Suprapubic skin (tissue), 4 donors: ENCODE measurements around the gene TRMT61A. TPM values are rescaled to one million over a fixed set of nuclear protein-coding genes. Genes with fewer than 3 reads are reported as not detected.

Experiments used
- DNase-seq, 2 donors: peaks; one replicate each; pipeline ENCODE4 v3.0.0-alpha.2; 2019; ENCODE audit warnings: low spot score in 2 of 2
- H3K27ac ChIP-seq: fragments of 200-600 bp; sonication (generic); one replicate; pipeline ENCODE4 v1.5.1; 2019
- H3K27me3 ChIP-seq: fragments of 200-600 bp; sonication (generic); one replicate; pipeline ENCODE4 v1.5.1; 2019
- H3K36me3 ChIP-seq: fragments of 200-600 bp; sonication (generic); one replicate; pipeline ENCODE4 v1.5.1; 2019
- H3K4me1 ChIP-seq: fragments of 200-600 bp; sonication (generic); one replicate; pipeline ENCODE4 v1.5.1; 2019
- H3K4me3 ChIP-seq: fragments of 200-600 bp; sonication (generic); one replicate; pipeline ENCODE4 v1.5.1; 2019; ENCODE audit warnings: mild to moderate bottlenecking
- H3K9me3 ChIP-seq: fragments of 200-600 bp; sonication (generic); one replicate; pipeline ENCODE4 v1.5.1; 2019
- EP300 ChIP-seq: sonication (generic); formaldehyde crosslinking; IDR thresholded peaks from one replicate; pipeline ENCODE4 v1.6.1; 2017; ENCODE audit warnings: antibody characterized with exemption
- POLR2A ChIP-seq, 2 donors: fragments of 450-650 bp; IDR thresholded peaks; one replicate each; pipeline ENCODE4 v1.6.1; 2017; ENCODE audit warnings: antibody characterized with exemption in 2 of 2, mild to moderate bottlenecking in 2 of 2, moderate library complexity in 2 of 2
- POLR2AphosphoS5 ChIP-seq, 3 donors: sonication (generic); formaldehyde crosslinking; IDR thresholded peaks; one replicate each; pipeline ENCODE4 v1.6.1; 2017; ENCODE audit warnings: antibody characterized with exemption in 3 of 3
- WGBS: methylation state at CpG from one replicate; pipeline ENCODE4 v1.1.5; 2018; 5-methylcytosine and 5-hydroxymethylcytosine counted together
- total RNA-seq, 4 donors: library from RNA; depleted of rRNA; stranded (reverse); fragments of >200 nt; gene quantifications; one replicate each; pipeline ENCODE4 v1.1.0, GENCODE V29; 2016
- TF ChIP-seq, protein P1 (sequence below), 2 donors: fragments of 200-600 bp in 1 of 2; fragments of 450-650 bp in 1 of 2; sonication (generic) in 1 of 2; IDR thresholded peaks; one replicate each; pipeline ENCODE4 v1.5.1; 2016 to 2019; ENCODE audit warnings: antibody characterized with exemption in 2 of 2, mild to moderate bottlenecking in 1 of 2, moderate library complexity in 1 of 2

Gene TRMT61A
- total RNA-seq, 4 donors from 2014 or later, result 15.9 to 21.9 (median 18.5) TPM

DNA sequence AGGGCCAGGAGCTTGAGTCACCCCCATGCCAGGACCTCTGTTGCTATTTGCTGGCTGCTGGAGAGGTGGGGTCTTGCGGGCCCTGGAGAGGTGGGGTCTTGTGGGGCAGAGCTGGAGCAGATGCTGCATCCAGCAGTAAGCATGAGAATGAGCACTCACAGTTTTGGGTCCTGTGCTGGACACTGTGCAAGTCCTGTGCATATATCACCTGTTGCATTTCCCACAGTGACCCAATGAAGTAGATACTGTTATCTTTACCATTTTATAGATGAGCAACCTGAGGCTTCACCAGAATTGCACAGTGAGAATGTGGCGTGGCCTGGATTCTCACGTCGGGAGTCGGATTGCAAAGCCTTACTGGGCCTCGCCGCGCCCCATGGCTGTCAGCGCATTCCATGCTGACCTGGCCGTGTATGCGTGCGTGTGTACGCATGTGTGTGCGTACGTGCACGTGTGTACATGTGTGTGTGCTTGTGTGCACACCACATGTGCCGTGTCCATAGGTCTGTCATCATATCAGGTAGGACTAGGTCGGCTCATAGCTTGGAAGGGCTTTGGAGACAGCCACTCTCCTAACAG, 45.8 kb downstream of the TRMT61A start:
- Histone ChIP-seq H3K4me1 (peaks cover 33% of the 10 kb centered on the region), H3K4me3 (no peak overlapping the region), H3K36me3 (peaks cover 27% of the 10 kb centered on the region), H3K9me3 (no peaks in the 10 kb centered on the region), H3K27me3 (no peaks in the 10 kb centered on the region), H3K27ac (no peak overlapping the region)
- DNase-seq, result no peak
- TF ChIP-seq EP300 (no peak), POLR2A (IDR thresholded peaks at IDR 0.05) (no peak), POLR2AphosphoS5 (IDR thresholded peaks at IDR 0.05) (no peak)
- TF ChIP-seq, protein P1, sequence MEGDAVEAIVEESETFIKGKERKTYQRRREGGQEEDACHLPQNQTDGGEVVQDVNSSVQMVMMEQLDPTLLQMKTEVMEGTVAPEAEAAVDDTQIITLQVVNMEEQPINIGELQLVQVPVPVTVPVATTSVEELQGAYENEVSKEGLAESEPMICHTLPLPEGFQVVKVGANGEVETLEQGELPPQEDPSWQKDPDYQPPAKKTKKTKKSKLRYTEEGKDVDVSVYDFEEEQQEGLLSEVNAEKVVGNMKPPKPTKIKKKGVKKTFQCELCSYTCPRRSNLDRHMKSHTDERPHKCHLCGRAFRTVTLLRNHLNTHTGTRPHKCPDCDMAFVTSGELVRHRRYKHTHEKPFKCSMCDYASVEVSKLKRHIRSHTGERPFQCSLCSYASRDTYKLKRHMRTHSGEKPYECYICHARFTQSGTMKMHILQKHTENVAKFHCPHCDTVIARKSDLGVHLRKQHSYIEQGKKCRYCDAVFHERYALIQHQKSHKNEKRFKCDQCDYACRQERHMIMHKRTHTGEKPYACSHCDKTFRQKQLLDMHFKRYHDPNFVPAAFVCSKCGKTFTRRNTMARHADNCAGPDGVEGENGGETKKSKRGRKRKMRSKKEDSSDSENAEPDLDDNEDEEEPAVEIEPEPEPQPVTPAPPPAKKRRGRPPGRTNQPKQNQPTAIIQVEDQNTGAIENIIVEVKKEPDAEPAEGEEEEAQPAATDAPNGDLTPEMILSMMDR (IDR thresholded peaks at IDR 0.05), result no peak
- 87% methylated on average over 18 of the region's 18 CpGs for WGBS

DNA sequence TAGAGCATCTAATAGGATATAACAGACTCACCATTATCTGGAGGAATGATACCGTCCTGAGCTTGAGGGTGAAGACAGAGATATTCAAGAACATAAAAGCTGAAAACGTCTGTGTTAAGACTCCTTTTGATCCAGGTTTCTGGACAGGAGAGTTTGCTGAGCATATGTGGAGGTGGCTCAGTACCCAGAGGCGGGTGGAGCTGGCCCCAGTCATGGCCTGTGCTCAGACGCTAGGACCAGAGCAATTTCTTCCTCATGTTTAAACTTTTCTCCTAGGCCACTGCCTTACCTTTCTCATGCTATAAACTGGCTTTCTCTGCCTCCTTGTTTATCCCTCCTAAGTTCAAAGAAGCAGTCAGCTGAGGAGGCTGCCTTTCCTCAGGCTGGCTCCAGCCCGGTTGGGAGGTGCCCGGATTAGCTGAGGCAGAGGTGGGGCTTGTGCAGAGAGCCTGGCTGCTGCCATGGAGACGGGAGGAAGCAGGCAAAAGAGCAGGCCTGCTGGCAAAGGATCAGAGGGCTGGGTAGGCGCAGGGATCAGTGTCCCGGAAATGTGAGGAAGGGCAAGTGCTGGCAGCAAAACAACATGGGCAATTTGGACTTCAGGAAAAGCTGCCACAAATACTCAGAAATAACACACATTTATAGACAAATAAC, 47.5 kb downstream of the TRMT61A start:
- TF ChIP-seq POLR2AphosphoS5 (IDR thresholded peaks at IDR 0.05) (peak in 1 of 3 donors; percentile 58), EP300 (no peak)
- WGBS, result 8% methylated on average over 9 of the region's 9 CpGs
- H3K9me3 ChIP-seq, result no peaks in the 10 kb centered on the region
- H3K36me3 ChIP-seq, result peaks cover 35% of the 10 kb centered on the region
- peak; percentile 93 to 94 for DNase-seq
- peaks cover 38% of the 10 kb centered on the region for H3K4me1 ChIP-seq
- H3K27ac ChIP-seq, result peak overlapping the region; percentile 77
- H3K4me3 ChIP-seq, result no peak overlapping the region
- no peaks in the 10 kb centered on the region for H3K27me3 ChIP-seq

DNA sequence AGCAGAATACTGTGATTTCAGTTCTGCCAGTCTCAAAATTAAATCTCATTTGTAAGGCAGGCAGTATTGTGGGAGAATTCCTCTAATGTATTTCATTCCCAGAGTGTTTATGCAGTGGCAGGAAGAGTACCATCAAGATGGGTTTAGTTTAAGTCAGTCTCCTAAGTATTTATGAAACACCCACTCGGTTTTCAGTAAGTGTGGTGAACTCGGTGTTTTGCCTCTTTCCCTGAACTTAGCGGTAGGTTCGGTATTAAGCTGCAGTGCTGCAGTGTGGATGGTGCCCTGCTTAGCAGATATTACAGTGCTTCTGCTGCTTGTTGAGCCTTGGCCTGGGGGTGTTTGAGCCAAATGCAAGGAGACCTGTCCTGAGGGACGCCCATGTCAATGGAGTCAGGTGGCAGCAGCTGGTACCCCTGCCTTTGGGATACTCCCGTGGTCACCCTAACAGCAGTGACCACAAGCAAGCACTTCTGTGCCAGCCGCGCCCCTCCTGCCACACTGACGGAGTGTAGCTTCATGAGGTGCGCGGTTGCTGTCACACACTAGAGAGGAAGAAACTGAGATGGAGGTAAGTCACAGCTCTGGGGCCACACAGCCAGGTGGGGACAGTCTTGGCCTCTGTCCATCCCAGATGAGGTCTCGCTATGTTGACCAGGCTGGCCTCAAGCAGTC, 49.5 kb downstream of the TRMT61A start:
- Histone ChIP-seq H3K27ac (no peak overlapping the region), H3K9me3 (no peaks in the 10 kb centered on the region), H3K4me1 (peaks cover 43% of the 10 kb centered on the region), H3K27me3 (no peaks in the 10 kb centered on the region), H3K4me3 (no peak overlapping the region), H3K36me3 (peaks cover 29% of the 10 kb centered on the region)
- no peak for DNase-seq
- 91% methylated on average over 12 of the region's 12 CpGs for WGBS
- TF ChIP-seq, protein P1 (IDR thresholded peaks at IDR 0.05), result no peak
- TF ChIP-seq POLR2AphosphoS5 (IDR thresholded peaks at IDR 0.05) (no peak), POLR2A (IDR thresholded peaks at IDR 0.05) (no peak), EP300 (no peak)

DNA sequence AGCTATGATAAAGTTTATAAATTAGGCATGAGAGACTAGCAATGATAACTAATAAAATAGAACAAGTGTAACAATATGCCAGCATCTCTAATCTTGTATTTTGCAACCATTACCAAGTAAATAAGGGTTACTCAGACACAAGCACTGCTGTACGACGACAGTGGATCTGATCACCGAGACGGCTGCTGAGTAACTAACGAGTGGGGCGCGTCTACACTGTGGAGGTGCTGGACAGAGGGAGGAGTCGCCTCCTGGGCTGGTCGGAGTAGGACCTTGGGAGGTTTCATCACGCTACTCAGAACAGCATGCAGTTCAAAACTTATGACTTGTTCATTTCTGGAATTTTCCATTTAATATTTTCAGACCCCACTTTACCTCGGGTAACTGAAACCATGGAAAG, 52.2 kb downstream of the TRMT61A start:
- H3K27ac ChIP-seq, result no peak overlapping the region
- TF ChIP-seq POLR2AphosphoS5 (IDR thresholded peaks at IDR 0.05) (no peak), POLR2A (IDR thresholded peaks at IDR 0.05) (no peak), EP300 (no peak)
- TF ChIP-seq, protein P1 (IDR thresholded peaks at IDR 0.05), result no peak

DNA sequence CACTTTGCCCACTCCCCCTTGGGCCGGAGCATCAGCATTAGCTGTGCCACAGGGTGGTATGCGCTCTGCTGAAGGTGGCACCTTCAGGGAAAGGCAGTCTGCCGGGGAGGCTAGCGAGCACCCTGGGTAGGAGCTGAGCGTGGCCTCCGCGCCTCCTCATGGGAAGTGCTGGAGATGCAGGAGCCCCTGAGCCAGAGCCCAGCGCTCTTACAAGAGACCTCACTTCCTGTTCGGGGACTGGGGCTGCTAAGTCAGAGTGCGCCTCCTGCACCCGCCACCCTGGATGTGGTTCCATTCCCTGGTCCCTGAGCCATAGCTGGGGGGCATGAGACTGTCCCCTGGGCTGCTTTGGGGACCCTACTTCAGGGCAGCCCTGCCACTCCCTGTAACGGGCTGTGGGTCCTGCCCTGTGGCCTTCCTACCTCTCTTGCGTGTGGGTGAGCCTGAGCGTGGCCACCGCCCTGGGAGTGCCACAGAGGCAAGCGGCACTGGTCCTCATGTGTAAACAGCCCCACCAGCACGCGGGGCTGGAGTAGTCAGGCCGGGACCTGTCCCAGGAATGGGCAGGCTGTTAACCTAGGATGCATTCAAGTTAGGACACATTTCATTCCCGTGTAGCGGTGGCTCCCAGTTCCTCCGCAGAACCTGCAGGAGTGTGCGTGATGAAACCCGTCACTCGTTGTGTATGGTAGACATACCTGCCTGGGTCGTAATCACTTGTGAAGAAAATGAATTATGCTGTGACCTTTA, 53.1 kb downstream of the TRMT61A start:
- TF ChIP-seq POLR2AphosphoS5 (IDR thresholded peaks at IDR 0.05) (peak in 2 of 3 donors; percentile 12 to 47), POLR2A (IDR thresholded peaks at IDR 0.05) (no peak)
- no peaks in the 10 kb centered on the region for H3K27me3 ChIP-seq
- H3K4me3 ChIP-seq, result no peak overlapping the region
- DNase-seq, result peak in 1 of 2 donors; percentile 73
- H3K9me3 ChIP-seq, result no peaks in the 10 kb centered on the region
- H3K36me3 ChIP-seq, result peaks cover 28% of the 10 kb centered on the region
- peaks cover 20% of the 10 kb centered on the region for H3K4me1 ChIP-seq
- WGBS, result 69% methylated on average over 18 of the region's 26 CpGs
- H3K27ac ChIP-seq, result peak overlapping the region; percentile 66

More for the DNA sequence above, 52.2 kb downstream of the TRMT61A start:
- no peaks in the 10 kb centered on the region for H3K27me3 ChIP-seq
- peaks cover 28% of the 10 kb centered on the region for H3K36me3 ChIP-seq
- H3K9me3 ChIP-seq, result no peaks in the 10 kb centered on the region
- WGBS, result 87% methylated on average over 11 of the region's 11 CpGs
- H3K4me1 ChIP-seq, result peaks cover 29% of the 10 kb centered on the region
- no peak overlapping the region for H3K4me3 ChIP-seq
- no peak for DNase-seq
